IMR-90 (cell line): ENCODE results near the gene EGFL7. TPM values are rescaled to one million over a fixed set of nuclear protein-coding genes. Genes with fewer than 3 reads are reported as not detected.

Experiments used
- ATAC-seq: fragments of 200-7000 bp; cut with Tn5 transposase; 2 replicates; pipeline ENCODE4 v1.9.1; 2020; ENCODE audit warnings: low read depth, mild to moderate bottlenecking, moderate library complexity
- BruUV-seq: library from RNA; stranded (reverse); fragments of 400-500 nt; replicated peaks from 2 replicates; lab custom pipeline; 2021; lab: Mats Ljungman, UMichigan
- CTCF ChIA-PET: fragments of 300-600 bp; formaldehyde crosslinking; extraction: SDS; loops from one replicate; lab custom pipeline; 2021; ENCODE audit warnings: antibody characterized with exemption; lab: Yijun Ruan, JAX
- POLR2A ChIA-PET: fragments of 300-600 bp; sonication (Branson Sonifier 250); formaldehyde crosslinking; loops from one replicate; lab custom pipeline; 2022; ENCODE audit warnings: antibody characterized with exemption; ENCODE audit not compliant: unreplicated experiment; lab: Charles Lee
- DNase-seq: peaks from one replicate; pipeline ENCODE4 v3.0.0; 2013
- H2AFZ ChIP-seq: replicated peaks from 2 replicates; pipeline ENCODE3; 2013; ENCODE audit warnings: low read length, mild to moderate bottlenecking; ENCODE audit not compliant: poor library complexity
- H2AK5ac ChIP-seq: 2 replicates; pipeline ENCODE4 v1.6.1; 2013; ENCODE audit warnings: low read depth, low read length, inconsistent platforms
- H2AK9ac ChIP-seq: replicated peaks from 2 replicates; pipeline ENCODE3; 2013; ENCODE audit warnings: mild to moderate bottlenecking, low read depth, low read length, moderate library complexity; ENCODE audit not compliant: poor library complexity
- H2BK120ac ChIP-seq: 2 replicates; pipeline ENCODE4 v1.6.1; 2013; ENCODE audit warnings: low read depth, low read length, inconsistent platforms
- H2BK15ac ChIP-seq: 3 replicates; pipeline ENCODE4 v1.6.1; 2013; ENCODE audit warnings: low read depth, low read length, inconsistent platforms
- H2BK20ac ChIP-seq: 2 replicates; pipeline ENCODE4 v1.6.1; 2013; ENCODE audit warnings: low read depth, mild to moderate bottlenecking, inconsistent platforms, low read length, moderate library complexity
- H2BK5ac ChIP-seq: 2 replicates; pipeline ENCODE4 v1.6.1; 2013; ENCODE audit warnings: mild to moderate bottlenecking, low read depth, low read length, inconsistent platforms; ENCODE audit not compliant: poor library complexity, severe bottlenecking
- H3K14ac ChIP-seq: replicated peaks from 2 replicates; pipeline ENCODE4 v1.6.1; 2013; ENCODE audit warnings: low read depth, low read length, inconsistent platforms
- H3K18ac ChIP-seq: 2 replicates; pipeline ENCODE4 v1.6.1; 2013; ENCODE audit warnings: low read depth, low read length, control low read depth
- H3K23ac ChIP-seq: 2 replicates; pipeline ENCODE4 v1.6.1; 2013; ENCODE audit warnings: low read depth, low read length, inconsistent platforms
- H3K27ac ChIP-seq: 2 replicates; pipeline ENCODE4 v1.5.1; 2013; ENCODE audit warnings: mild to moderate bottlenecking, control low read depth, low read length; ENCODE audit not compliant: insufficient read depth
- H3K27me3 ChIP-seq: 2 replicates; pipeline ENCODE4 v1.6.1; 2013; ENCODE audit warnings: low read length; ENCODE audit not compliant: control insufficient read depth, insufficient read depth
- H3K36me3 ChIP-seq: 2 replicates; pipeline ENCODE4 v1.6.1; 2013; ENCODE audit warnings: low read length, mixed read lengths; ENCODE audit not compliant: control insufficient read depth, insufficient read depth
- H3K4ac ChIP-seq: 2 replicates; pipeline ENCODE4 v1.6.1; 2013; ENCODE audit warnings: low read depth, low read length, inconsistent platforms
- H3K4me1 ChIP-seq: 2 replicates; pipeline ENCODE4 v1.6.1; 2013; ENCODE audit warnings: low read length, mixed read lengths; ENCODE audit not compliant: control insufficient read depth, insufficient read depth
- H3K4me2 ChIP-seq: 2 replicates; pipeline ENCODE4 v1.6.1; 2013; ENCODE audit warnings: low read depth, mild to moderate bottlenecking, control low read depth, low read length, moderate library complexity
- H3K4me3 ChIP-seq: 2 replicates; pipeline ENCODE4 v1.5.1; 2013; ENCODE audit warnings: low read depth, mild to moderate bottlenecking, control low read depth, low read length, moderate library complexity; ENCODE audit not compliant: insufficient read depth
- H3K56ac ChIP-seq: 2 replicates; pipeline ENCODE4 v1.6.1; 2013; ENCODE audit warnings: low read length, inconsistent platforms; ENCODE audit not compliant: insufficient read depth; ENCODE audit errors: extremely low read depth
- H3K79me1 ChIP-seq, 2 experiments: 2 replicates each; pipeline ENCODE4 v1.6.1; 2013; ENCODE audit warnings: low read length in 2 of 2, inconsistent platforms in 1 of 2, low read depth in 1 of 2
- H3K9ac ChIP-seq: 2 replicates; pipeline ENCODE4 v1.6.1; 2013; ENCODE audit warnings: low read depth, low read length, control low read depth
- H3K9me1 ChIP-seq: 2 replicates; pipeline ENCODE4 v1.6.1; 2013; ENCODE audit warnings: low read length, inconsistent platforms; ENCODE audit not compliant: insufficient read depth
- H3K9me3 ChIP-seq: 2 replicates; pipeline ENCODE4 v1.6.1; 2013; ENCODE audit warnings: low read length; ENCODE audit not compliant: control insufficient read depth, insufficient read depth
- H4K20me1 ChIP-seq: 2 replicates; pipeline ENCODE4 v1.6.1; 2013; ENCODE audit warnings: low read length, inconsistent platforms; ENCODE audit not compliant: insufficient read depth
- H4K5ac ChIP-seq: 2 replicates; pipeline ENCODE4 v1.6.1; 2013; ENCODE audit warnings: mild to moderate bottlenecking, low read depth, low read length, control low read depth
- H4K8ac ChIP-seq, 2 experiments: 2 replicates each; pipeline ENCODE4 v1.6.1; 2013; ENCODE audit warnings: low read depth in 2 of 2, low read length in 2 of 2, control low read depth in 1 of 2, inconsistent platforms in 1 of 2
- H4K91ac ChIP-seq: 2 replicates; pipeline ENCODE4 v1.6.1; 2013; ENCODE audit warnings: low read depth, low read length, inconsistent platforms; ENCODE audit not compliant: insufficient read depth
- CTCF ChIP-seq: conservative IDR thresholded peaks from 2 replicates; pipeline ENCODE4 v1.5.1; 2012; ENCODE audit warnings: mild to moderate bottlenecking, low read depth, low read length, improper control_type of control experiment
- FOS ChIP-seq: fragments of 150-350 bp; IDR thresholded peaks from 2 replicates; pipeline ENCODE4 v1.6.1; 2016; ENCODE audit warnings: low read depth, low read length
- NFE2L2 ChIP-seq: fragments of 150-350 bp; IDR thresholded peaks from 2 replicates; pipeline ENCODE4 v1.6.1; 2016; ENCODE audit warnings: low read depth, mild to moderate bottlenecking, low read length
- SMC3 ChIP-seq: fragments of 150-350 bp; IDR thresholded peaks from 2 replicates; pipeline ENCODE4 v1.6.1; 2016; ENCODE audit warnings: low read depth, mild to moderate bottlenecking, antibody characterized with exemption, low read length, moderate library complexity
- WGBS, 2 experiments: methylation state at CpG; one replicate each; pipeline versions ENCODE4 v1.1.5 to v1.1.7; 2013; ENCODE audit warnings: missing lambda C conversion rate in 2 of 2; ENCODE audit not compliant: insufficient read length in 1 of 2; ENCODE audit errors: extremely low coverage in 2 of 2; 5-methylcytosine and 5-hydroxymethylcytosine counted together
- dilution Hi-C: fragments of 300-500 bp; cut with HindIII; formaldehyde crosslinking; loops from one replicate; pipeline ENCODE4 v1.14.3; 2018; ENCODE audit warnings: low sequenced_read_pairs; ENCODE audit not compliant: unreplicated experiment
- in situ Hi-C: fragments of 300-500 bp; cut with MboI; formaldehyde crosslinking; loops from 3 replicates; pipeline ENCODE4 v1.14.3; 2019; ENCODE audit warnings: low sequenced_read_pairs, inconsistent platforms, mixed read lengths
- intact Hi-C: fragments of 100-400 bp; cut with micrococcal nuclease; formaldehyde crosslinking; loops from 2 replicates; pipeline ENCODE4 v1.10.0; 2022
- polyA plus RNA-seq, 3 experiments: library from polyadenylated mRNA; depleted of rRNA; stranded (reverse); fragments of >200 nt; gene quantifications; 2 replicates each; pipeline ENCODE4 v1.2.3, GENCODE V29; 2012; ENCODE audit warnings: low replicate concordance in 1 of 3
- total RNA-seq: library from RNA; depleted of rRNA; stranded (reverse); fragments of >200 nt; gene quantifications from 2 replicates; pipeline ENCODE4 v1.2.3, GENCODE V29; 2012

Gene EGFL7
- total and polyA plus RNA-seq, 2 of the 4 experiments (the other 2 are of a cell fraction): 2.2 to 10.4 TPM

- no peak overlapping the region for H2BK120ac ChIP-seq
- DNase-seq: no peak
These were observed 5.7 kb upstream of the EGFL7 start for GRCh38 chr9:136656795-136657611.

More at GRCh38 chr9:136656795-136657611, 5.7 kb upstream of the EGFL7 start:
- H3K14ac ChIP-seq: no peak overlapping the region
- no peaks in the 10 kb centered on the region for H3K9me3 ChIP-seq
- H3K4me3 ChIP-seq: no peak overlapping the region
- in situ Hi-C loops (no loop called here), dilution Hi-C loops (no loop called here), intact Hi-C loops (no loop called here)
- POLR2A ChIA-PET: no interaction called here
- H3K4me2 ChIP-seq: no peak overlapping the region
- H4K91ac ChIP-seq: no peak overlapping the region
- WGBS, 2 experiments: 59% methylated on average over 15 of the region's 37 CpGs; no CpG with 5 or more reads in 1 of the 2 experiments
- H2AK9ac ChIP-seq: peak overlapping the region; percentile 58
- no peak overlapping the region for H3K23ac ChIP-seq
- no peaks in the 10 kb centered on the region for H3K79me1 ChIP-seq
- no peaks in the 10 kb centered on the region for H3K9me1 ChIP-seq
- no TSS peak for BruUV-seq
- no peak overlapping the region for H3K9ac ChIP-seq
- CTCF ChIA-PET: no interaction called here
- H3K4ac ChIP-seq: no peak overlapping the region
- no peak overlapping the region for H3K18ac ChIP-seq
- H3K27ac ChIP-seq: no peak overlapping the region
- H3K27me3 ChIP-seq: peaks cover 27% of the 10 kb centered on the region
- no peak overlapping the region for H2AFZ ChIP-seq
- no peak overlapping the region for H2BK20ac ChIP-seq
- H2AK5ac ChIP-seq: no peak overlapping the region
- no peaks in the 10 kb centered on the region for H3K36me3 ChIP-seq
- no peak for TF ChIP-seq SMC3
- TF ChIP-seq CTCF: no peak
- TF ChIP-seq FOS: no peak
- TF ChIP-seq NFE2L2: no peak
- H4K20me1 ChIP-seq: no peaks in the 10 kb centered on the region
- no peak overlapping the region for H2BK15ac ChIP-seq
- no peak overlapping the region for H4K5ac ChIP-seq
- no peak overlapping the region for H4K8ac ChIP-seq
- no peak overlapping the region for H3K56ac ChIP-seq
- H3K4me1 ChIP-seq: no peaks in the 10 kb centered on the region
- no peak for ATAC-seq
- no peak overlapping the region for H2BK5ac ChIP-seq
